ENCODE measurements around the gene SYTL2.

DNA sequence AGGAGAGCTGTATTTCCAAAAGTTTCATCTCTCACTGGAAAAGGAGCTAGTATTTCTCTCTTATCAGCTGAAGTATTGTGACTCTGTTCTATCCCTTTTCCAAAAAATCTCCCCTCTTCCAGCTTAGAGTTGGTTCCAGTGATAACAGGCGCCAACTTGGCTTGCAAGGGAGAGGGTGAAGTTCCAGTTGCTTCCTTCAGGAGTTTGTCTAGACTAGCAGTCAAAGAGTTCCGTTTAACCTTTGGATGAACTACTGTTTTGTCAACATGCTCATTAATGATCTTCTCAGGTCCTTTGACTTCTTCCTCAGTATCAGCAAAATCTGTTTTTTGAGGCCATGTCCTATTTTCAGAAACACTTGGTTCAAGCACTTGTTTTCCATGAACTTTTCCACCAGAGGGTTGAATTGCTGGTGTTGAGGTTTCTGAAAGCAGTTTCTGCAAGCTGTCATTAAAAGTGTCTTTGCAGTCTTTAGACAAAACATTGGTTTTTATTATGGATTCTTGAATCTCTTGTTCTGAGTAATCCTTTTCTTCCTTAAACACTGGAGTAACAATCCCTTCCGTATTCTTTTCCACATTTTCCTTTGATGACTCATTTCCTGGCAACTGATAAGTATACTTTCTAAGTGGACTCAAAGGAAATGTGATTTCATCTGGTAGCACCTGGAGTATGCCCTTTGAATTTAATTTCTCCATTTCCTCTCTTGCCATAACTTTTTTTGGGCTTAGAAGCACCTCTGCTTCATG, 85.3 kb downstream of the SYTL2 start:
- TF ChIP-seq, protein P1, sequence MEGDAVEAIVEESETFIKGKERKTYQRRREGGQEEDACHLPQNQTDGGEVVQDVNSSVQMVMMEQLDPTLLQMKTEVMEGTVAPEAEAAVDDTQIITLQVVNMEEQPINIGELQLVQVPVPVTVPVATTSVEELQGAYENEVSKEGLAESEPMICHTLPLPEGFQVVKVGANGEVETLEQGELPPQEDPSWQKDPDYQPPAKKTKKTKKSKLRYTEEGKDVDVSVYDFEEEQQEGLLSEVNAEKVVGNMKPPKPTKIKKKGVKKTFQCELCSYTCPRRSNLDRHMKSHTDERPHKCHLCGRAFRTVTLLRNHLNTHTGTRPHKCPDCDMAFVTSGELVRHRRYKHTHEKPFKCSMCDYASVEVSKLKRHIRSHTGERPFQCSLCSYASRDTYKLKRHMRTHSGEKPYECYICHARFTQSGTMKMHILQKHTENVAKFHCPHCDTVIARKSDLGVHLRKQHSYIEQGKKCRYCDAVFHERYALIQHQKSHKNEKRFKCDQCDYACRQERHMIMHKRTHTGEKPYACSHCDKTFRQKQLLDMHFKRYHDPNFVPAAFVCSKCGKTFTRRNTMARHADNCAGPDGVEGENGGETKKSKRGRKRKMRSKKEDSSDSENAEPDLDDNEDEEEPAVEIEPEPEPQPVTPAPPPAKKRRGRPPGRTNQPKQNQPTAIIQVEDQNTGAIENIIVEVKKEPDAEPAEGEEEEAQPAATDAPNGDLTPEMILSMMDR (IDR thresholded peaks at IDR 0.05), result no peak
- TF ChIP-seq POLR2AphosphoS5 (IDR thresholded peaks at IDR 0.05), result no peak

All from breast epithelium (tissue), 3 donors.